HuH-7.5 (cell line): Measurements from ENCODE around the gene TFAP2A.

Source experiments
- DNase-seq: peaks from one replicate; pipeline ENCODE4 v3.0.0; 2011; ENCODE audit warnings: low spot score

TFAP2A gene

GRCh38 chr6:10425975-10426780 is 11.3 kb upstream of the TFAP2A start:
- peak; percentile 83 for DNase-seq

GRCh38 chr6:10425176-10425974 is 10.5 kb upstream of the TFAP2A start:
- no peak for DNase-seq

GRCh38 chr6:10424040-10424439 is 9.2 kb upstream of the TFAP2A start:
- DNase-seq, result no peak

- no peak for DNase-seq
Observed at GRCh38 chr6:10422737-10423034, 7.8 kb upstream of the TFAP2A start.

GRCh38 chr6:10421921-10422736 is 7.3 kb upstream of the TFAP2A start:
- no peak for DNase-seq

GRCh38 chr6:10421158-10421920 is 6.5 kb upstream of the TFAP2A start:
- no peak for DNase-seq

- no peak for DNase-seq
Observed at GRCh38 chr6:10420546-10421157, 5.8 kb upstream of the TFAP2A start.

GRCh38 chr6:10419749-10420545 is 5.1 kb upstream of the TFAP2A start:
- no peak for DNase-seq

- no peak for DNase-seq
Observed at GRCh38 chr6:10418862-10419748, 4.2 kb upstream of the TFAP2A start.

GRCh38 chr6:10418361-10418861 is 3.5 kb upstream of the TFAP2A start:
- no peak for DNase-seq

- no peak for DNase-seq
Observed at GRCh38 chr6:10417681-10418104, 2.8 kb upstream of the TFAP2A start.

GRCh38 chr6:10416863-10417641 is 2.2 kb upstream of the TFAP2A start:
- no peak for DNase-seq

GRCh38 chr6:10416516-10416862 is 1.6 kb upstream of the TFAP2A start:
- no peak for DNase-seq

GRCh38 chr6:10415617-10416480 is 975 bp upstream of the TFAP2A start:
- no peak for DNase-seq

GRCh38 chr6:10413850-10414738 is 780 bp downstream of the TFAP2A start:
- DNase-seq, result no peak

GRCh38 chr6:10413262-10413849 is 1.5 kb downstream of the TFAP2A start:
- DNase-seq, result no peak
